Suprapubic skin (tissue), 3 donors: ENCODE data around the gene PDZRN3.

ENCODE experiments used
- POLR2AphosphoS5 ChIP-seq, 3 donors: sonication (generic); formaldehyde crosslinking; IDR thresholded peaks; one replicate each; pipeline ENCODE4 v1.6.1; 2017; ENCODE audit warnings: antibody characterized with exemption in 3 of 3
- TF ChIP-seq, protein P1 (sequence below), 2 donors: fragments of 200-600 bp in 1 of 2; fragments of 450-650 bp in 1 of 2; sonication (generic) in 1 of 2; IDR thresholded peaks; one replicate each; pipeline ENCODE4 v1.5.1; 2016 to 2019; ENCODE audit warnings: antibody characterized with exemption in 2 of 2, mild to moderate bottlenecking in 1 of 2, moderate library complexity in 1 of 2

DNA sequence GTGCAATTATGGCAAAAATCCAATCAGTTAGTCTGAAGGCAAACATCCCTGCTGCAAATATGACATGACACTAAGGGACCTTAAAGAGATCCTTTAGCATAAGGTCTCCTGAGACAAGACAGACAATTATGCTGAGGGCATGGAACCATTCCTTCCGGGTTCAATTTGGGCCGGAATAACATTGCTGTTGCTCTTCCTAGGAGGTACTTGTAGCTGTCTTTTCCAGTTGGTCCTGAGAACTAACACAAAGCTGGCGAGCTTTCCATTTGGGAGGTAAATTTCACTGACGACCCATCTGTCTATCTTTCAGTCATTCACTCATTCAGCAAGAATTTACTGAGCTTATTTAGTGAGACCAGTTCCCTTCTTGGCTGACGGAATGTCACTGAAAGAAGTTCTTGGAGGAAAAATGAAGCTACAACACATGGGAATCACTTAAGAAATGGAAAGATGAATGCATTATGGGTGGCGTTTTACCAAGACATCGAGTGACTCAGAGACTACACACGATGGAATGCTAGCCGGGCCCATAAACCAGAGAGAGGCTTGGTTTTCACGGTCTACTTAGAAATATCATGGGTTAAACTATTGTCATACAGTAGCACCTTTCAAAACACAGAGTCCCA is 215.5 kb downstream of the PDZRN3 start:
- no peak for TF ChIP-seq POLR2AphosphoS5 (IDR thresholded peaks at IDR 0.05)
- TF ChIP-seq, protein P1, sequence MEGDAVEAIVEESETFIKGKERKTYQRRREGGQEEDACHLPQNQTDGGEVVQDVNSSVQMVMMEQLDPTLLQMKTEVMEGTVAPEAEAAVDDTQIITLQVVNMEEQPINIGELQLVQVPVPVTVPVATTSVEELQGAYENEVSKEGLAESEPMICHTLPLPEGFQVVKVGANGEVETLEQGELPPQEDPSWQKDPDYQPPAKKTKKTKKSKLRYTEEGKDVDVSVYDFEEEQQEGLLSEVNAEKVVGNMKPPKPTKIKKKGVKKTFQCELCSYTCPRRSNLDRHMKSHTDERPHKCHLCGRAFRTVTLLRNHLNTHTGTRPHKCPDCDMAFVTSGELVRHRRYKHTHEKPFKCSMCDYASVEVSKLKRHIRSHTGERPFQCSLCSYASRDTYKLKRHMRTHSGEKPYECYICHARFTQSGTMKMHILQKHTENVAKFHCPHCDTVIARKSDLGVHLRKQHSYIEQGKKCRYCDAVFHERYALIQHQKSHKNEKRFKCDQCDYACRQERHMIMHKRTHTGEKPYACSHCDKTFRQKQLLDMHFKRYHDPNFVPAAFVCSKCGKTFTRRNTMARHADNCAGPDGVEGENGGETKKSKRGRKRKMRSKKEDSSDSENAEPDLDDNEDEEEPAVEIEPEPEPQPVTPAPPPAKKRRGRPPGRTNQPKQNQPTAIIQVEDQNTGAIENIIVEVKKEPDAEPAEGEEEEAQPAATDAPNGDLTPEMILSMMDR (IDR thresholded peaks at IDR 0.05), result no peak
